ENCODE results near the gene TMEM145.
"Not testable (repeated sequence)": the region's sequence is repeated elsewhere in the genome, so short reads cannot be mapped to it uniquely, and the experiment has no call there.

The TMEM145 gene

GRCh38 chr19:42339126-42339860 lies 26.2 kb downstream of the TMEM145 start:
- DNase-seq: not testable (repeated sequence)

GRCh38 chr19:42339922-42340321 lies 26.8 kb downstream of the TMEM145 start:
- not testable (repeated sequence) for DNase-seq

- no peak for DNase-seq
Observed at GRCh38 chr19:42343344-42344110, 30.4 kb downstream of the TMEM145 start.

GRCh38 chr19:42344336-42344893 lies 31.3 kb downstream of the TMEM145 start:
- no peak for DNase-seq

- no peak for DNase-seq
Observed at GRCh38 chr19:42345191-42345812, 32.2 kb downstream of the TMEM145 start.

GRCh38 chr19:42348211-42348610 lies 35.1 kb downstream of the TMEM145 start:
- DNase-seq: no peak

- no peak for DNase-seq
Observed at GRCh38 chr19:42349378-42350107, 36.4 kb downstream of the TMEM145 start.

- DNase-seq: no peak
Observed at GRCh38 chr19:42350417-42350816, 37.3 kb downstream of the TMEM145 start.

GRCh38 chr19:42351079-42351735 lies 38.1 kb downstream of the TMEM145 start:
- no peak for DNase-seq

GRCh38 chr19:42352301-42353259 lies 39.5 kb downstream of the TMEM145 start:
- DNase-seq: peak; percentile 31

GRCh38 chr19:42353341-42354015 lies 40.4 kb downstream of the TMEM145 start:
- DNase-seq: no peak

GRCh38 chr19:42355896-42356295 lies 42.8 kb downstream of the TMEM145 start:
- DNase-seq: no peak

- DNase-seq: no peak
Observed at GRCh38 chr19:42356686-42357085, 43.6 kb downstream of the TMEM145 start.

- no peak for DNase-seq
Observed at GRCh38 chr19:42357290-42357689, 44.2 kb downstream of the TMEM145 start.

GRCh38 chr19:42360787-42361544 lies 47.9 kb downstream of the TMEM145 start:
- no peak for DNase-seq

- no peak for DNase-seq
Observed at GRCh38 chr19:42361545-42361910, 48.4 kb downstream of the TMEM145 start.

- DNase-seq: no peak
Observed at GRCh38 chr19:42362342-42362741, 49.2 kb downstream of the TMEM145 start.

GRCh38 chr19:42362891-42363440 lies 49.9 kb downstream of the TMEM145 start:
- DNase-seq: no peak

- DNase-seq: no peak
Observed at GRCh38 chr19:42363614-42364346, 50.7 kb downstream of the TMEM145 start.

All from stimulated activated CD8-positive, alpha-beta memory T cell treated with anti-CD3 and anti-CD28 coated beads, Interleukin-4, amount 100 ng/mL, for 48 hours (primary cell).